CD4-positive, alpha-beta T cell (primary cell): ENCODE results near the gene SERPINA4. TPM values are rescaled to one million over a fixed set of nuclear protein-coding genes. Genes with fewer than 3 reads are reported as not detected.

Source experiments
- ATAC-seq: fragments of 200-7000 bp; cut with Tn5 transposase; one replicate; pipeline ENCODE4 v1.10.0; 2022; ENCODE audit warnings: mild to moderate bottlenecking; ENCODE audit not compliant: poor library complexity
- CTCF ChIA-PET: fragments of 350-600 bp; sonication (Branson Sonifier 250); formaldehyde crosslinking; loops from one replicate; lab custom pipeline; 2021; ENCODE audit warnings: antibody characterized with exemption, inconsistent platforms; lab: Charles Lee
- POLR2A ChIA-PET: fragments of 350-600 bp; sonication (Branson Sonifier 250); formaldehyde crosslinking; loops from one replicate; lab custom pipeline; 2021; ENCODE audit warnings: antibody characterized with exemption, inconsistent platforms; lab: Charles Lee
- DNase-seq, 14 experiments: peaks; one replicate each; pipeline ENCODE4 v3.0.0-alpha.2; 2013 to 2020; ENCODE audit warnings: mixed read lengths in 2 of 14
- H3K27ac ChIP-seq, 2 donors: one replicate each; pipeline versions ENCODE4 v1.5.1 to v1.7.0; 2013; ENCODE audit warnings: low read length in 2 of 2, low read depth in 1 of 2, mild to moderate bottlenecking in 1 of 2
- H3K27me3 ChIP-seq, 2 experiments: 1 replicate in 1 of 2; 2 replicates in 1 of 2; pipeline versions ENCODE4 v1.6.1 to v1.7.0; 2013; ENCODE audit warnings: low read length in 2 of 2, control low read depth in 1 of 2, mild to moderate bottlenecking in 1 of 2, moderate library complexity in 1 of 2; ENCODE audit not compliant: insufficient read depth in 2 of 2, control insufficient read depth in 1 of 2
- H3K36me3 ChIP-seq: one replicate; pipeline ENCODE4 v1.6.1; 2013; ENCODE audit warnings: low read length, control low read depth; ENCODE audit not compliant: insufficient read depth
- H3K4me1 ChIP-seq: one replicate; pipeline ENCODE4 v1.6.1; 2013; ENCODE audit warnings: low read length, control low read depth; ENCODE audit not compliant: insufficient read depth
- H3K4me3 ChIP-seq: one replicate; pipeline ENCODE4 v1.5.1; 2013; ENCODE audit warnings: mild to moderate bottlenecking, low read length, moderate library complexity
- H3K9me3 ChIP-seq, 2 experiments: 1 replicate in 1 of 2; 2 replicates in 1 of 2; pipeline versions ENCODE4 v1.6.1 to v1.7.0; 2013; ENCODE audit warnings: low read length in 2 of 2, mild to moderate bottlenecking in 2 of 2, control low read depth in 1 of 2, moderate library complexity in 1 of 2; ENCODE audit not compliant: control insufficient read depth in 1 of 2, insufficient read depth in 1 of 2
- H3K27ac Mint-ChIP-seq: one replicate; pipeline ENCODE4 v1.8.0; 2020; ENCODE audit warnings: mixed read lengths
- H3K27me3 Mint-ChIP-seq: one replicate; pipeline ENCODE4 v1.8.0; 2021; ENCODE audit warnings: mixed read lengths
- H3K36me3 Mint-ChIP-seq: one replicate; pipeline ENCODE4 v1.8.0; 2021; ENCODE audit warnings: low read depth, mixed read lengths
- H3K4me1 Mint-ChIP-seq: one replicate; pipeline ENCODE4 v1.8.0; 2021; ENCODE audit warnings: low read depth, mixed read lengths
- H3K4me3 Mint-ChIP-seq: one replicate; pipeline ENCODE4 v1.8.0; 2020; ENCODE audit warnings: mild to moderate bottlenecking, mixed read lengths
- H3K9me3 Mint-ChIP-seq: one replicate; pipeline ENCODE4 v1.8.0; 2020; ENCODE audit warnings: mixed read lengths
- CTCF ChIP-seq: fragments of 200-600 bp; IDR thresholded peaks from one replicate; pipeline ENCODE4 v1.8.0; 2022; ENCODE audit warnings: antibody characterized with exemption, mild to moderate bottlenecking
- intact Hi-C, 2 experiments: fragments of 100-400 bp; cut with DNase I in 1 of 2; cut with micrococcal nuclease in 1 of 2; formaldehyde crosslinking; loops; one replicate each; pipeline versions ENCODE4 v1.15.1 to v1.9.0; 2023 to 2025; cut with DNase I, micrococcal nuclease
- total RNA-seq, 174 experiments: library from RNA in 2 of 174; stranded (reverse) in 2 of 174; gene quantifications; one replicate each; pipeline ENCODE4 v1.2.3 and lab custom pipeline; 2021 to 2026

The SERPINA4 gene
- total RNA-seq, 2 experiments from 2014 or later, result not detected

- H3K27me3 Mint-ChIP-seq, result peaks cover 46% of the 10 kb centered on the region
- no peaks in the 10 kb centered on the region for H3K36me3 ChIP-seq
- H3K27ac Mint-ChIP-seq, result no peak overlapping the region
- no peak for TF ChIP-seq CTCF
- no peaks in the 10 kb centered on the region for H3K4me1 Mint-ChIP-seq
- no peaks in the 10 kb centered on the region for H3K9me3 Mint-ChIP-seq
- no peak overlapping the region for H3K4me3 ChIP-seq
- H3K27ac ChIP-seq, result no peak overlapping the region
- H3K27me3 ChIP-seq, result no peaks in the 10 kb centered on the region
- H3K4me3 Mint-ChIP-seq, result no peak overlapping the region
- ChIA-PET POLR2A (no interaction called here), CTCF (no interaction called here)
- no peak for ATAC-seq
- no peak for DNase-seq
- intact Hi-C loops, result no loop called here
- no peaks in the 10 kb centered on the region for H3K4me1 ChIP-seq
- H3K36me3 Mint-ChIP-seq, result no peaks in the 10 kb centered on the region
- peaks cover 0 to 15% of the 10 kb centered on the region in 2 experiments for H3K9me3 ChIP-seq
Observed at GRCh38 chr14:94542111-94542810, 19.0 kb upstream of the SERPINA4 start.

- no peaks in the 10 kb centered on the region for H3K9me3 Mint-ChIP-seq
- Histone ChIP-seq H3K4me1 (no peaks in the 10 kb centered on the region), H3K9me3 (peaks cover 0 to 15% of the 10 kb centered on the region in 2 experiments), H3K27me3 (no peaks in the 10 kb centered on the region), H3K27ac (no peak overlapping the region), H3K4me3 (no peak overlapping the region), H3K36me3 (no peaks in the 10 kb centered on the region)
- H3K27ac Mint-ChIP-seq, result no peak overlapping the region
- peaks cover 44% of the 10 kb centered on the region for H3K27me3 Mint-ChIP-seq
- CTCF ChIA-PET, result no interaction called here
- intact Hi-C loops, result no loop called here
- no peak for DNase-seq
- no peaks in the 10 kb centered on the region for H3K36me3 Mint-ChIP-seq
- POLR2A ChIA-PET, result no interaction called here
- no peak for TF ChIP-seq CTCF
- H3K4me1 Mint-ChIP-seq, result no peaks in the 10 kb centered on the region
- no peak overlapping the region for H3K4me3 Mint-ChIP-seq
- ATAC-seq, result no peak
Observed at GRCh38 chr14:94542811-94543440, 18.3 kb upstream of the SERPINA4 start.

- no peaks in the 10 kb centered on the region for H3K4me1 Mint-ChIP-seq
- DNase-seq (no peak), ATAC-seq (no peak)
- Histone ChIP-seq H3K4me1 (no peaks in the 10 kb centered on the region), H3K36me3 (no peaks in the 10 kb centered on the region), H3K27me3 (peaks cover 0 to 2% of the 10 kb centered on the region in 2 experiments), H3K9me3 (peaks cover 0 to 16% of the 10 kb centered on the region in 2 experiments), H3K27ac (no peak overlapping the region), H3K4me3 (no peak overlapping the region)
- no peaks in the 10 kb centered on the region for H3K36me3 Mint-ChIP-seq
- H3K4me3 Mint-ChIP-seq, result no peak overlapping the region
- H3K27me3 Mint-ChIP-seq, result peaks cover 41% of the 10 kb centered on the region
- no peak for TF ChIP-seq CTCF
- H3K9me3 Mint-ChIP-seq, result no peaks in the 10 kb centered on the region
- H3K27ac Mint-ChIP-seq, result no peak overlapping the region
- intact Hi-C loops, result no loop called here
- ChIA-PET POLR2A (no interaction called here), CTCF (no interaction called here)
Observed at GRCh38 chr14:94543449-94544124, 17.7 kb upstream of the SERPINA4 start.
